ENCODE measurements around the gene POTEC.
"Not testable (repeated sequence)": the region's sequence is repeated elsewhere in the genome, so short reads cannot be mapped to it uniquely, and the experiment has no call there.

GRCh38 chr18:14531659-14532058 is 11.7 kb downstream of the POTEC start:
- TF ChIP-seq POLR2A, CTCF (IDR thresholded peaks at IDR 0.05): not testable (repeated sequence)
